Measurements from ENCODE around the gene ATRNL1.

ATRNL1 gene

DNA sequence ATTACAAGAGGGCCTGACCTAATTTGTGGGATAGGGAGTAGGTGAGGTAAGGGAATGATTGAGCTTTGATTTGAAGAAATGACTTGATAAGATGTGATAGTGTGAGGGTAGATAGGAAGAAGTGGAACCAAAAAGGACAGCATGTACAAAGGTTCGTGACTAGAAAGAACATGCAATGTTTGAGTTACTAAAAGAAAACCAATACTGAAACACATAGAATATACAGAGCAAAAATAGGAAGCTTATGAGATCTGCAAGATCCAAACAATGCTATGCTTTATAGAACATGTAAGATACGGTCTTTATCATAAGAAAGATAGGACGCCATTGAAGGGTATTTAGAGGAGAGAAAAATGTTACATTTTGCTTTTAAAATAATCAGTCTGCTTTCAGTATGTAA lies 343.8 kb downstream of the ATRNL1 start:
- H3K27ac ChIP-seq, result no peak overlapping the region
- no peak overlapping the region for H3K4me3 ChIP-seq (ENCODE audit: low read depth, low read length)
- DNase-seq, result no peak
- TF ChIP-seq, protein P1, sequence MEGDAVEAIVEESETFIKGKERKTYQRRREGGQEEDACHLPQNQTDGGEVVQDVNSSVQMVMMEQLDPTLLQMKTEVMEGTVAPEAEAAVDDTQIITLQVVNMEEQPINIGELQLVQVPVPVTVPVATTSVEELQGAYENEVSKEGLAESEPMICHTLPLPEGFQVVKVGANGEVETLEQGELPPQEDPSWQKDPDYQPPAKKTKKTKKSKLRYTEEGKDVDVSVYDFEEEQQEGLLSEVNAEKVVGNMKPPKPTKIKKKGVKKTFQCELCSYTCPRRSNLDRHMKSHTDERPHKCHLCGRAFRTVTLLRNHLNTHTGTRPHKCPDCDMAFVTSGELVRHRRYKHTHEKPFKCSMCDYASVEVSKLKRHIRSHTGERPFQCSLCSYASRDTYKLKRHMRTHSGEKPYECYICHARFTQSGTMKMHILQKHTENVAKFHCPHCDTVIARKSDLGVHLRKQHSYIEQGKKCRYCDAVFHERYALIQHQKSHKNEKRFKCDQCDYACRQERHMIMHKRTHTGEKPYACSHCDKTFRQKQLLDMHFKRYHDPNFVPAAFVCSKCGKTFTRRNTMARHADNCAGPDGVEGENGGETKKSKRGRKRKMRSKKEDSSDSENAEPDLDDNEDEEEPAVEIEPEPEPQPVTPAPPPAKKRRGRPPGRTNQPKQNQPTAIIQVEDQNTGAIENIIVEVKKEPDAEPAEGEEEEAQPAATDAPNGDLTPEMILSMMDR (IDR thresholded peaks at IDR 0.05; ENCODE audit: low read depth, low read length, missing control alignments), result no peak
- in situ Hi-C loops (cut with HindIII; ENCODE audit: low pct_ligation_motif_present, low sequenced_read_pairs), result no loop called here
- no peaks in the 10 kb centered on the region for H3K36me3 ChIP-seq (replicated peaks)
- H3K27me3 ChIP-seq (replicated peaks), result no peaks in the 10 kb centered on the region

DNA sequence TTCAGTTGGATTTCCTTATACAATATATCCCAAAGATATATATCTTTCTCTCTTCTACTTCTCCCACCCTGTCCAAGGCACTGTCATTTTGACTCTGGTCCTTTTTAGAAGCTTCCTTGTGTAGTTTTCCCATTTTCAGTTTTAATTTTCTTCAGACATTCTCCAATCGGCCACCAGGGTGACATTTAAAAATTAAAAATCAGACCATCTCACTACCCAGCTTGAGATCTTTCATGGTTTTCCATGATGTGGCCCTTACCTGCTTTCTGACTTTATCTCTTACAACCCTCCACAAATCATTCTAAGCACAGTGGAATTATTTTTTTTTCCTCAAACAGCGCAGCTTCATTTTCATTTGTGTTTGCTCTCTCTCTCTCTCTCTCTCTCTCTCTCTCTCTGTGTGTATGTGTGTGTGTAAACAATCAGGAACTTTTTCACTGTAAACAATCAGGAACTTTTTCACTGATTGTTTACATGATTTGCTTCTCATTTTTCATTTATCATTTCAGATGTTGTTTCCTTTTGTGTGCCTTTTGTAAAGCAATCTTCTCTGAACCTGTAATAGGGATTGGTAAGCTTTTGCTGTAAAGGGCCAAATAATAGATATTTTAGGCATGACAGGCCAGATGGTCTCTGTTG lies 348.9 kb downstream of the ATRNL1 start:
- no peak overlapping the region for H3K27ac ChIP-seq
- H3K27me3 ChIP-seq (replicated peaks), result no peaks in the 10 kb centered on the region
- TF ChIP-seq, protein P1 (IDR thresholded peaks at IDR 0.05; ENCODE audit: low read depth, low read length, missing control alignments), result peak; percentile 34
- no peak for DNase-seq
- no peaks in the 10 kb centered on the region for H3K36me3 ChIP-seq (replicated peaks)
- H3K4me3 ChIP-seq (ENCODE audit: low read depth, low read length), result no peak overlapping the region
- in situ Hi-C loops (cut with HindIII; ENCODE audit: low pct_ligation_motif_present, low sequenced_read_pairs), result no loop called here

DNA sequence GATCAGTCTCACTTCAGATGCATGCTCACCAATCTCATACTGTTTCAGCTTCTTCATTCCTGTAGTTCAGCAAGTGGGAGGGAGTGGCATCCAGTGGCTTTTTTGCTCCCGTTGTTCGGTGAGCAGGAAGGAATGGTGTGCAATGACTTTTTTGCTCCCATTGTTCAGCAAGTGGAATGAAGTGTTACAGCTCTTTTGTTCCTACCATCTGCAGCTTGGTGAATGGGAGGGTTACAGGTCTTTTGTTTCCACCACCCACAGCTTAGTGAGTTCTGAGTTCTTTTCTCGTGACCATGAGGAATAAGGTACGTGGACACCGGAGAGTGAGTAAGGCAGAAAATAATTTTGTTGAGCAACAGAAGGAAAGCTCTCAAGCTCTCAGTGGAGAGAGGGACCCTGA lies 363.6 kb downstream of the ATRNL1 start:
- in situ Hi-C loops (cut with HindIII; ENCODE audit: low pct_ligation_motif_present, low sequenced_read_pairs), result no loop called here

GRCh38 chr10:115483294-115483693 lies 390.1 kb downstream of the ATRNL1 start:
- Histone ChIP-seq H3K4me3 (ENCODE audit: low read depth, low read length) (no peak overlapping the region), H3K27ac (no peak overlapping the region), H3K27me3 (replicated peaks) (no peaks in the 10 kb centered on the region), H3K36me3 (replicated peaks) (no peaks in the 10 kb centered on the region)
- no peak for DNase-seq
- in situ Hi-C loops (cut with HindIII; ENCODE audit: low pct_ligation_motif_present, low sequenced_read_pairs), result no loop called here
- TF ChIP-seq, protein P1 (IDR thresholded peaks at IDR 0.05; ENCODE audit: low read depth, low read length, missing control alignments), result no peak

More for the DNA sequence above, 363.6 kb downstream of the ATRNL1 start:
- TF ChIP-seq, protein P1 (IDR thresholded peaks at IDR 0.05; ENCODE audit: low read depth, low read length, missing control alignments), result no peak
- H3K27ac ChIP-seq, result no peak overlapping the region
- H3K36me3 ChIP-seq (replicated peaks), result no peaks in the 10 kb centered on the region
- no peak overlapping the region for H3K4me3 ChIP-seq (ENCODE audit: low read depth, low read length)
- no peak for DNase-seq
- no peaks in the 10 kb centered on the region for H3K27me3 ChIP-seq (replicated peaks)

DNA sequence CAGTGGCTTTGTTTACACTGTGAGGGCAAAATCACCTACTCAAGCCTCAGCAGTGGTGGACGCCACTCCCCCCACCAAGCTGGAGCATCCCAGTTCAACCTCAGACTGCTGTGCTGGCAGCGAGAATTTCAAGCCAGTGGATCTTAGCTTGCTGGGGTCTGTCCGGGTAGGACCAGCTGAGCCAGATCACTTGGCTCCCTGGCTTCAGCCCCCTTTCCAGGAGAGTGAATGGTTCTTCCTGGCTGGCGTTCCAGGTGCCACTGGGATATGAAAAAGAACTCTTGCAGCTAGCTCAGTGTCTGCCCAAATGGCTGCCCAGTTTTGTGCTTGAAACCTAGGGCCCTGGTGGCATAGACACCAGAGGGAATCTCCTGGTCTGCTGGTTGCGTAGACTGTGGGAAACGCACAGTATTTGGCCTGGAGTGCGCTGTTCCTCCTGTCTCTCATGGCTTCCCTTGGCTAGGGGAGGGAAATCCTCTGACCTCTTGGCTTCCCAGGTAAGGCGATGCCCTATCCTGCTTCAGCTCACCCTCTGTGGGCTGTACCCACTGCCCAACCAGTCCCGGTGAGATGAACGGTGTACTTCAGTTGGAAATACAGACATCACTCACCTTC lies 398.5 kb downstream of the ATRNL1 start:
- Histone ChIP-seq H3K4me3 (ENCODE audit: low read depth, low read length) (no peak overlapping the region), H3K27me3 (replicated peaks) (no peaks in the 10 kb centered on the region), H3K36me3 (replicated peaks) (no peaks in the 10 kb centered on the region), H3K27ac (no peak overlapping the region)
- TF ChIP-seq, protein P1 (IDR thresholded peaks at IDR 0.05; ENCODE audit: low read depth, low read length, missing control alignments), result no peak
- DNase-seq, result no peak
- in situ Hi-C loops (cut with HindIII; ENCODE audit: low pct_ligation_motif_present, low sequenced_read_pairs), result no loop called here
